ENCODE measurements around the gene SLC12A7.

DNA sequence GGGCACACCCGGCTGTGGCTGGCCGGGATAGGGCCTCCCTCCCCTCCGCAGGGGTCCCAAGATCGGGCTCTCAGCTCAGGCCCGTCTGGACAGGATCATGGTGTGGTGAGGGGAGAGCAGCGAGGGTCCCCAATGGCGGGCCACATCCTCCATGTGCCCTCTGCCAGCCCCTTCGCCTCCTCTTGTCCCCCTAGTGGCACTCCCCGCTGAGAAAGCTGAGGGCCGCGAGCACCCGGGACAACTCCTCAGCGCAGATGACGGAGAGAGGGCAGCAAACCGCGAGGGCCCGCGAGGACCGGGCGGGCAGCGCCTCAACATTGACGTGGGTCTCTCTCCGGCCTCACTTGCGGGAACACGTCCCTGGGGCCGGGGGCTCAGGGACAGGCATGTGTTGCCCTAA is 78.7 kb downstream of the SLC12A7 start:
- TF ChIP-seq, protein P1, sequence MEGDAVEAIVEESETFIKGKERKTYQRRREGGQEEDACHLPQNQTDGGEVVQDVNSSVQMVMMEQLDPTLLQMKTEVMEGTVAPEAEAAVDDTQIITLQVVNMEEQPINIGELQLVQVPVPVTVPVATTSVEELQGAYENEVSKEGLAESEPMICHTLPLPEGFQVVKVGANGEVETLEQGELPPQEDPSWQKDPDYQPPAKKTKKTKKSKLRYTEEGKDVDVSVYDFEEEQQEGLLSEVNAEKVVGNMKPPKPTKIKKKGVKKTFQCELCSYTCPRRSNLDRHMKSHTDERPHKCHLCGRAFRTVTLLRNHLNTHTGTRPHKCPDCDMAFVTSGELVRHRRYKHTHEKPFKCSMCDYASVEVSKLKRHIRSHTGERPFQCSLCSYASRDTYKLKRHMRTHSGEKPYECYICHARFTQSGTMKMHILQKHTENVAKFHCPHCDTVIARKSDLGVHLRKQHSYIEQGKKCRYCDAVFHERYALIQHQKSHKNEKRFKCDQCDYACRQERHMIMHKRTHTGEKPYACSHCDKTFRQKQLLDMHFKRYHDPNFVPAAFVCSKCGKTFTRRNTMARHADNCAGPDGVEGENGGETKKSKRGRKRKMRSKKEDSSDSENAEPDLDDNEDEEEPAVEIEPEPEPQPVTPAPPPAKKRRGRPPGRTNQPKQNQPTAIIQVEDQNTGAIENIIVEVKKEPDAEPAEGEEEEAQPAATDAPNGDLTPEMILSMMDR (IDR thresholded peaks at IDR 0.05): no peak
- TF ChIP-seq POLR2AphosphoS5 (IDR thresholded peaks at IDR 0.05): no peak

Data from suprapubic skin (tissue), 3 donors.